Activated CD8-positive, alpha-beta memory T cell treated with anti-CD3 and anti-CD28 coated beads, Interleukin-2, amount 50 U/mL, for 1 hour (primary cell): ENCODE data around the gene OLIG2.

Experiments used
- DNase-seq: peaks from one replicate; pipeline ENCODE4 v3.0.0-alpha.2; 2020; ENCODE audit errors: extremely low read depth

The OLIG2 gene

GRCh38 chr21:33019885-33020557 lies 5.7 kb upstream of the OLIG2 start:
- no peak for DNase-seq

- no peak for DNase-seq
These were observed 5.1 kb upstream of the OLIG2 start for GRCh38 chr21:33020558-33021100.

GRCh38 chr21:33021150-33021549 lies 4.6 kb upstream of the OLIG2 start:
- no peak for DNase-seq

GRCh38 chr21:33021667-33022066 lies 4.1 kb upstream of the OLIG2 start:
- DNase-seq = no peak

- DNase-seq = no peak
These were observed 3.3 kb upstream of the OLIG2 start for GRCh38 chr21:33022489-33022827.

GRCh38 chr21:33022828-33023573 lies 2.7 kb upstream of the OLIG2 start:
- no peak for DNase-seq

- no peak for DNase-seq
These were observed 2.0 kb upstream of the OLIG2 start for GRCh38 chr21:33023574-33024200.

GRCh38 chr21:33024201-33025103 lies 1.3 kb upstream of the OLIG2 start:
- no peak for DNase-seq

GRCh38 chr21:33025106-33025488 lies 638 bp upstream of the OLIG2 start:
- no peak for DNase-seq

GRCh38 chr21:33026443-33026858 lies 716 bp downstream of the OLIG2 start:
- DNase-seq = no peak

- no peak for DNase-seq
These were observed 1.2 kb downstream of the OLIG2 start for GRCh38 chr21:33026878-33027400.

- no peak for DNase-seq
These were observed 1.9 kb downstream of the OLIG2 start for GRCh38 chr21:33027401-33028286.

- DNase-seq = no peak
These were observed 2.5 kb downstream of the OLIG2 start for GRCh38 chr21:33028287-33028670.

GRCh38 chr21:33028773-33029384 lies 3.1 kb downstream of the OLIG2 start:
- DNase-seq = no peak

- no peak for DNase-seq
These were observed 3.7 kb downstream of the OLIG2 start for GRCh38 chr21:33029385-33029921.

GRCh38 chr21:33029975-33030461 lies 4.3 kb downstream of the OLIG2 start:
- DNase-seq = no peak

GRCh38 chr21:33030633-33031032 lies 4.9 kb downstream of the OLIG2 start:
- no peak for DNase-seq

GRCh38 chr21:33031152-33031911 lies 5.6 kb downstream of the OLIG2 start:
- no peak for DNase-seq
